Pericardium fibroblast (primary cell): ENCODE results near the gene LRIG2. TPM values are rescaled to one million over a fixed set of nuclear protein-coding genes. Genes with fewer than 3 reads are reported as not detected.

Experiments
- total RNA-seq: library from RNA; depleted of rRNA; stranded (reverse); fragments of >200 nt; gene quantifications from 2 replicates; pipeline ENCODE4 v1.2.3, GENCODE V29; 2015

The LRIG2 gene
- total RNA-seq = 6.0 and 6.7 TPM in 2 replicates

GRCh38 chr1:113072757-113073478 lies at the start of gene LRIG2:
Gene LRIG2 (plus strand): TSS chr1:113073198. CDS start chr1:113073407, 209 bp downstream.

Other genes starting within 250 kb of the LRIG2 start
- gene SLC16A1, start 117.0 kb upstream of the LRIG2 start, total RNA-seq = 73.3 and 88.3 TPM in 2 replicates